WTC11 (cell line): ENCODE measurements around the gene IL25. TPM values are rescaled to one million over a fixed set of nuclear protein-coding genes. Genes with fewer than 3 reads are reported as not detected.

ENCODE experiments used
- ATAC-seq: fragments of 200-7000 bp; cut with Tn5 transposase; 2 replicates; pipeline ENCODE4 v1.10.0; 2021; ENCODE audit warnings: mild to moderate bottlenecking, moderate library complexity
- CTCF ChIA-PET: fragments of 300-600 bp; sonication (Branson Sonifier 250); formaldehyde crosslinking; loops from one replicate; lab custom pipeline; 2021; ENCODE audit warnings: antibody characterized with exemption; lab: Charles Lee
- POLR2A ChIA-PET: fragments of 350-600 bp; sonication (Branson Sonifier 250); formaldehyde crosslinking; loops from one replicate; lab custom pipeline; 2021; ENCODE audit warnings: antibody characterized with exemption; lab: Charles Lee
- DNase-seq: peaks from one replicate; pipeline ENCODE4 v3.0.0; 2021; ENCODE audit warnings: low spot score
- H3K27ac Mint-ChIP-seq: 2 replicates; pipeline ENCODE4 v1.8.0; 2021; ENCODE audit warnings: mixed read lengths
- H3K27me3 Mint-ChIP-seq: 2 replicates; pipeline ENCODE4 v1.8.0; 2021; ENCODE audit warnings: low read depth, mild to moderate bottlenecking, moderate library complexity, mixed read lengths
- H3K36me3 Mint-ChIP-seq: 2 replicates; pipeline ENCODE4 v1.8.0; 2021; ENCODE audit warnings: mixed read lengths
- H3K4me1 Mint-ChIP-seq: 2 replicates; pipeline ENCODE4 v1.8.0; 2022; ENCODE audit warnings: mixed read lengths
- H3K4me3 Mint-ChIP-seq: 2 replicates; pipeline ENCODE4 v1.8.0; 2021; ENCODE audit warnings: mild to moderate bottlenecking, moderate library complexity, mixed read lengths
- H3K9me3 Mint-ChIP-seq: 2 replicates; pipeline ENCODE4 v1.8.0; 2021; ENCODE audit warnings: mixed read lengths
- ELF4 ChIP-seq: sonication (generic); formaldehyde crosslinking; IDR thresholded peaks from 2 replicates; pipeline ENCODE4 v1.8.1; 2022; ENCODE audit warnings: low read depth, mild to moderate bottlenecking, moderate library complexity, missing genetic modification reagents
- GTF2I ChIP-seq: fragments of 250-450 bp; sonication (Bioruptor Pico); conservative IDR thresholded peaks from 2 replicates; pipeline ENCODE4 v1.4.0; 2021; ENCODE audit warnings: mild to moderate bottlenecking
- JAZF1 ChIP-seq: fragments of 250-450 bp; sonication (Bioruptor Pico); IDR thresholded peaks from 2 replicates; pipeline ENCODE4 v1.9.0; 2021; ENCODE audit warnings: moderate library complexity, mild to moderate bottlenecking, inconsistent platforms
- NFATC4 ChIP-seq: fragments of 250-450 bp; sonication (Bioruptor Pico); IDR thresholded peaks from 2 replicates; pipeline ENCODE4 v1.9.0; 2021; ENCODE audit warnings: mild to moderate bottlenecking
- NFYB ChIP-seq: sonication (generic); formaldehyde crosslinking; conservative IDR thresholded peaks from 2 replicates; pipeline ENCODE4 v1.8.0; 2022; ENCODE audit warnings: low read depth, missing genetic modification reagents
- OVOL2 ChIP-seq: fragments of 250-450 bp; sonication (Bioruptor Pico); IDR thresholded peaks from 2 replicates; pipeline ENCODE4 v1.9.0; 2021; ENCODE audit warnings: mild to moderate bottlenecking, borderline replicate concordance
- STAT6 ChIP-seq: sonication (generic); formaldehyde crosslinking; conservative IDR thresholded peaks from 2 replicates; pipeline ENCODE4 v1.8.1; 2023; ENCODE audit warnings: mild to moderate bottlenecking, low read depth, missing genetic modification reagents, moderate library complexity
- USF1 ChIP-seq: sonication (generic); formaldehyde crosslinking; IDR thresholded peaks from 2 replicates; pipeline ENCODE4 v1.8.0; 2022; ENCODE audit warnings: mild to moderate bottlenecking, missing genetic modification reagents
- ZBTB43 ChIP-seq: sonication (generic); formaldehyde crosslinking; IDR thresholded peaks from 2 replicates; pipeline ENCODE4 v1.8.1; 2023; ENCODE audit warnings: mild to moderate bottlenecking, missing genetic modification reagents
- ZNF219 ChIP-seq: sonication (generic); formaldehyde crosslinking; IDR thresholded peaks from 2 replicates; pipeline ENCODE4 v1.8.0; 2023; ENCODE audit warnings: missing genetic modification reagents, mild to moderate bottlenecking, borderline replicate concordance
- ZNF423 ChIP-seq: fragments of 250-450 bp; sonication (Bioruptor Pico); IDR thresholded peaks from 2 replicates; pipeline ENCODE4 v2.1.2; 2022; ENCODE audit warnings: mild to moderate bottlenecking, moderate library complexity
- ZNF425 ChIP-seq: fragments of 250-450 bp; sonication (Bioruptor Pico); conservative IDR thresholded peaks from 2 replicates; pipeline ENCODE4 v1.9.0; 2021; ENCODE audit warnings: mild to moderate bottlenecking
- total RNA-seq: library from RNA; stranded (reverse); gene quantifications from 3 replicates; pipeline ENCODE4 v1.2.3, GENCODE V29; 2021
- TF ChIP-seq, protein P1 (sequence below): fragments of 250-450 bp; sonication (Bioruptor Pico); IDR thresholded peaks from 2 replicates; pipeline ENCODE4 v1.9.0; 2021; ENCODE audit warnings: mild to moderate bottlenecking
- TF ChIP-seq, protein P2 (sequence below): fragments of 250-450 bp; sonication (Bioruptor Pico); IDR thresholded peaks from 2 replicates; pipeline ENCODE4 v1.9.0; 2021; ENCODE audit warnings: mild to moderate bottlenecking
- TF ChIP-seq, protein P3 (sequence below): sonication (generic); formaldehyde crosslinking; IDR thresholded peaks from 2 replicates; pipeline ENCODE4 v1.8.0; 2023; ENCODE audit warnings: mild to moderate bottlenecking, missing genetic modification reagents

IL25 gene
- total RNA-seq, 1 experiment from 2014 or later = 0.24 TPM

DNA sequence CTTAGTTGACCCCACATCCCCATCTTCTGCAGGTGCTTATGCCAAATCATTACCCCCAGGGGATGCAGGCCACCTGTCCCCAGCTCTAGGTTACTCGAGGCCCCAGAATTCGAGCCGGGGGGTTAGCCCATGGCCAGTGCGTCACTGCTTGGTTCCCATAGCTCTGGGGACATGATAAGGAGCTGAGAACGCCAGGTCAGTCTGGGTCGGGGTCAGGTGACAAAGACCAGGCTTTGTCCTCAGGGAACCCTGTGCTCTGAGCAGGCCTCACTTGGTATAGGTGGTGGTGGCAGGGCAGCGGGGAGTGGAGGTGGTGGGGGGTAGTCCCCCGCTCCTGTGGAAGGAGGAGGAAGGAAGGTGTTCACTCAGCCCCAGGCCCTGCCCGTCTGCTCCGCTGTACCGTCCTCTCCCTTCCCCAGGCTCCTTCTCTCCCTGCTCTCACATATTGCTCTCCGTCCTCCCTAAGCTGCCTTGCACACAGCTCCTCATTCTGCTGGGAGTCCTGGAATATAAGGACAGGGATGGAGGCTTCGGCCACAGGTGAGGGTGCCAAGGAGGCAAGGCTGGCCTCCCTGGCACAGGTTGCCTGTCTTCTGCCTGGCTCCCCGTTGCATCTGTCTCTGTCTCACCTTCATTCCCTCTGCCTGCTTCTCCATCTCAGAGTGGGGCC lies 37.5 kb downstream of the IL25 start (continued):
- TF ChIP-seq, protein P1, sequence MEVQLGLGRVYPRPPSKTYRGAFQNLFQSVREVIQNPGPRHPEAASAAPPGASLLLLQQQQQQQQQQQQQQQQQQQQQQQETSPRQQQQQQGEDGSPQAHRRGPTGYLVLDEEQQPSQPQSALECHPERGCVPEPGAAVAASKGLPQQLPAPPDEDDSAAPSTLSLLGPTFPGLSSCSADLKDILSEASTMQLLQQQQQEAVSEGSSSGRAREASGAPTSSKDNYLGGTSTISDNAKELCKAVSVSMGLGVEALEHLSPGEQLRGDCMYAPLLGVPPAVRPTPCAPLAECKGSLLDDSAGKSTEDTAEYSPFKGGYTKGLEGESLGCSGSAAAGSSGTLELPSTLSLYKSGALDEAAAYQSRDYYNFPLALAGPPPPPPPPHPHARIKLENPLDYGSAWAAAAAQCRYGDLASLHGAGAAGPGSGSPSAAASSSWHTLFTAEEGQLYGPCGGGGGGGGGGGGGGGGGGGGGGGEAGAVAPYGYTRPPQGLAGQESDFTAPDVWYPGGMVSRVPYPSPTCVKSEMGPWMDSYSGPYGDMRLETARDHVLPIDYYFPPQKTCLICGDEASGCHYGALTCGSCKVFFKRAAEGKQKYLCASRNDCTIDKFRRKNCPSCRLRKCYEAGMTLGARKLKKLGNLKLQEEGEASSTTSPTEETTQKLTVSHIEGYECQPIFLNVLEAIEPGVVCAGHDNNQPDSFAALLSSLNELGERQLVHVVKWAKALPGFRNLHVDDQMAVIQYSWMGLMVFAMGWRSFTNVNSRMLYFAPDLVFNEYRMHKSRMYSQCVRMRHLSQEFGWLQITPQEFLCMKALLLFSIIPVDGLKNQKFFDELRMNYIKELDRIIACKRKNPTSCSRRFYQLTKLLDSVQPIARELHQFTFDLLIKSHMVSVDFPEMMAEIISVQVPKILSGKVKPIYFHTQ = no peak
- TF ChIP-seq ZNF425 (CRISPR knock-in tag) = no peak
- TF ChIP-seq, protein P2, sequence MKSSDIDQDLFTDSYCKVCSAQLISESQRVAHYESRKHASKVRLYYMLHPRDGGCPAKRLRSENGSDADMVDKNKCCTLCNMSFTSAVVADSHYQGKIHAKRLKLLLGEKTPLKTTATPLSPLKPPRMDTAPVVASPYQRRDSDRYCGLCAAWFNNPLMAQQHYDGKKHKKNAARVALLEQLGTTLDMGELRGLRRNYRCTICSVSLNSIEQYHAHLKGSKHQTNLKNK = no peak
- TF ChIP-seq ELF4 (CRISPR knock-in tag) = no peak

DNA sequence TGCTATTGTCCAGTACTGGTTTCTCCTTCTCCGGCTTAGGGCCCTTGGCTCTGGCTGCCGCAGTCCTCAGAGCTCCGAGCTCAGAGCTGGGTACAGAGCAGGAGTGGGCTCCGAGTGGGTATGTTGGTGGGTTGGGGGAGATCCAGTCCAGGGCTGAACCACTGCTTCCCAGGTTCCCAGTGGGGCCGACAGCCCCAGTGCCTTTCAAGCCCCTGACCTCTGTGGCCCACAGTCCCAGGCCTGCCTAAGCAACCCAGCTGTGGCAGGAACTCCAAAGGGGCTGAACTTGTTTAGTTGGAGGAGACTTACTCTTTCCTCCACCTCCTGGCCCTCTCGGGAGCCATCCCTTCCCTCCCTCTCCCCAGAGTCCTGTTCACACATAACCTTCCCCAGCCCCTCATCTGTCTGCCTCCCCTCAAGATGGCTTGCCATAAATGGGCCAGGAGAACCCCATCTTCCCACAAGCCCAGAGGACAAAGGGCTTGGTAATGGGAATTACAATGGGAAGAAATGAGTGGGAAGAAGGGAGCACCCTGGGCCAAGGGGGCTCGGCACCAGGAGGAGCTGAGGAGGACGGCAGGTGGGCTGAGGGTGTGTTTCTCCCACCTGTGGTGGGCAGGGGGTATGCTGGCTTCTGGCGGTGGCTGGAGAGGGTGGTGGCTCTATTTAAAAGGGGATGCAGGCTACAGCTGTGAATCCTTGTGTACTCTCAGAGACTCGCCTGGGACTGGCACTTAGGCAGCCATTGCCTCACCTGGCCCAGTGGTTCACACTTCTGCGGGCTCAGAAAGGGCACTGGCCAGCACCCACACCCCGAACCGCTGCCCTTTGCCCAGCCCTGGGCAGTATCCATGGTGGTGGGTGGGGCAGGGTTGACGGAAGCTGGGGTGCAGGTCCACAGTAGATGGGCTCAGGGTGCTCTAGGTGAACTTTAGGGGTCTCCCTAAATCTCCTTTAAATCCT lies 39.2 kb downstream of the IL25 start:
- no peaks in the 10 kb centered on the region for H3K36me3 Mint-ChIP-seq
- peaks cover 22% of the 10 kb centered on the region for H3K27me3 Mint-ChIP-seq
- DNase-seq = no peak
- no peaks in the 10 kb centered on the region for H3K4me1 Mint-ChIP-seq
- ChIA-PET POLR2A (no interaction called here), CTCF (interaction anchor here (1.2 to 2.2 kb wide), 2 partner anchors 32 to 51 kb away, joined by 3 to 11 read pairs; no protein-coding TSS in a partner anchor)
- no peaks in the 10 kb centered on the region for H3K9me3 Mint-ChIP-seq
- no peak overlapping the region for H3K27ac Mint-ChIP-seq
- ATAC-seq = no peak
- H3K4me3 Mint-ChIP-seq = no peak overlapping the region
- TF ChIP-seq ZNF423 (CRISPR knock-in tag) (no peak), NFATC4 (no peak), STAT6 (CRISPR knock-in tag) (no peak), GTF2I (CRISPR knock-in tag) (no peak), NFYB (CRISPR knock-in tag) (no peak), ZNF219 (CRISPR knock-in tag) (no peak), USF1 (CRISPR knock-in tag) (no peak), JAZF1 (CRISPR knock-in tag) (no peak), OVOL2 (CRISPR knock-in tag) (no peak), ZBTB43 (no peak)
- TF ChIP-seq, protein P3, sequence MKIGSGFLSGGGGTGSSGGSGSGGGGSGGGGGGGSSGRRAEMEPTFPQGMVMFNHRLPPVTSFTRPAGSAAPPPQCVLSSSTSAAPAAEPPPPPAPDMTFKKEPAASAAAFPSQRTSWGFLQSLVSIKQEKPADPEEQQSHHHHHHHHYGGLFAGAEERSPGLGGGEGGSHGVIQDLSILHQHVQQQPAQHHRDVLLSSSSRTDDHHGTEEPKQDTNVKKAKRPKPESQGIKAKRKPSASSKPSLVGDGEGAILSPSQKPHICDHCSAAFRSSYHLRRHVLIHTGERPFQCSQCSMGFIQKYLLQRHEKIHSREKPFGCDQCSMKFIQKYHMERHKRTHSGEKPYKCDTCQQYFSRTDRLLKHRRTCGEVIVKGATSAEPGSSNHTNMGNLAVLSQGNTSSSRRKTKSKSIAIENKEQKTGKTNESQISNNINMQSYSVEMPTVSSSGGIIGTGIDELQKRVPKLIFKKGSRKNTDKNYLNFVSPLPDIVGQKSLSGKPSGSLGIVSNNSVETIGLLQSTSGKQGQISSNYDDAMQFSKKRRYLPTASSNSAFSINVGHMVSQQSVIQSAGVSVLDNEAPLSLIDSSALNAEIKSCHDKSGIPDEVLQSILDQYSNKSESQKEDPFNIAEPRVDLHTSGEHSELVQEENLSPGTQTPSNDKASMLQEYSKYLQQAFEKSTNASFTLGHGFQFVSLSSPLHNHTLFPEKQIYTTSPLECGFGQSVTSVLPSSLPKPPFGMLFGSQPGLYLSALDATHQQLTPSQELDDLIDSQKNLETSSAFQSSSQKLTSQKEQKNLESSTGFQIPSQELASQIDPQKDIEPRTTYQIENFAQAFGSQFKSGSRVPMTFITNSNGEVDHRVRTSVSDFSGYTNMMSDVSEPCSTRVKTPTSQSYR = no peak
- TF ChIP-seq, protein P2 = no peak
